ENCODE measurements around the gene APOA5. TPM values are rescaled to one million over a fixed set of nuclear protein-coding genes. Genes with fewer than 3 reads are reported as not detected.

APOA5 gene
- total and polyA plus RNA-seq, 2 of the 13 experiments (the other 11 are each of a cell fraction or from before 2014, with no cell fraction given), result 44.0 to 49.1 TPM

DNA sequence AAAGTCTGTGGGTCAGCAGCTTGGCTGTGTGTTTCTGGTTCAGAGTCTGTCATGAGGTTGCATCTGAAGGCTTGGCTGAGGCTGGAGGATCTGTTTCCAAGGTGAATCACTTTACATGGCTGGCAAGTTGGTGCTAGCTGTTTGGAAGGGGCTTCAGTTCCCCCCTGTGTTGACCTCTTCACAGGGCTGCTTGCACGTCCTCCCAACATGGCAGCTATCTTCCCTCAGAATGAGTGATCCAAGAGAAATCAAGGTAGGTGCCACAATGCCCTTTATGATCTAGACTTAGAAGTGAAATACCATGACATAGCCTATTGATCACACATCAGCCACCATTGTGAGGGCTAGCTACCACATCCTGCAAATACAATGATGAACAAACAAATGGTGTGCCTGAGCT, 21.5 kb upstream of the APOA5 start:
- ATAC-seq (no peak), DNase-seq (ENCODE audit: low spot score) (no peak), FAIRE-seq (no peak)
- in situ Hi-C loops (cut with HindIII; ENCODE audit: extremely low pct_ligation_motif_present, low pct_unique_long_range_greater_than_20kb), result no loop called here
- peak overlapping the region; percentile 55 for H3K4me2 ChIP-seq (ENCODE audit: low read depth, low read length)
- ChIA-PET POLR2A (interaction anchor here (2.6 to 4.5 kb wide), 4 partner anchors 13 to 24 kb away, joined by 35 to 105 read pairs (median 45); partner anchors contain the start of genes APOA1, APOA4, APOA5 and APOC3), CTCF (ENCODE audit: low intra/inter-chr PET ratio, low total read pairs) (no interaction called here)
- intact Hi-C loops (cut with micrococcal nuclease; ENCODE audit: unreplicated experiment), result no loop called here
- H3K27me3 ChIP-seq (ENCODE audit: control insufficient read depth in 1 of 2, insufficient read depth in 2 of 2, low read length in 2 of 2), result no peaks in the 10 kb centered on the region
- TF ChIP-seq ZFP36L2 (CRISPR knock-in tag; IDR thresholded peaks at IDR 0.05) (no peak), ZNF501 (CRISPR knock-in tag; IDR thresholded peaks at IDR 0.05) (no peak), NR3C1 (CRISPR knock-in tag; IDR thresholded peaks at IDR 0.05) (no peak), ZNF589 (CRISPR knock-in tag; conservative IDR thresholded peaks at IDR 0.05) (no peak), ZFP36L1 (CRISPR knock-in tag; IDR thresholded peaks at IDR 0.05) (no peak), ZNF766 (CRISPR knock-in tag; IDR thresholded peaks at IDR 0.05; ENCODE audit: borderline replicate concordance) (no peak), CREB1 (IDR thresholded peaks at IDR 0.05) (no peak), CREB1 (CRISPR knock-in tag; IDR thresholded peaks at IDR 0.05) (no peak), ZNF253 (CRISPR knock-in tag; IDR thresholded peaks at IDR 0.05; ENCODE audit: borderline replicate concordance) (no peak), SIX4 (CRISPR knock-in tag; IDR thresholded peaks at IDR 0.05) (no peak), FOXK2 (IDR thresholded peaks at IDR 0.05) (no peak), FLYWCH1 (CRISPR knock-in tag; IDR thresholded peaks at IDR 0.05) (no peak), ZNF3 (CRISPR knock-in tag; IDR thresholded peaks at IDR 0.05) (no peak), ZFY (CRISPR knock-in tag; IDR thresholded peaks at IDR 0.05) (no peak)
- TF ChIP-seq, protein P1, sequence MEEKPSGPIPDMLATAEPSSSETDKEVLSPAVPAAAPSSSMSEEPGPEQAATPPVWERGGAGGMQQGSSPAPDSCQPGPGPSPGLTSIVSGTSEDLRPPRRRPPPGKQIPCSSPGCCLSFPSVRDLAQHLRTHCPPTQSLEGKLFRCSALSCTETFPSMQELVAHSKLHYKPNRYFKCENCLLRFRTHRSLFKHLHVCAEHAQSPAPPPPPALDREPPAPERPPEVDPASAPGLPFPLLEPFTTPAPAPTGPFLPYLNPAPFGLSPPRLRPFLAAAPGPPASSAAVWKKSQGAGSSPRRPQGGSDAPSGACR (CRISPR knock-in tag; IDR thresholded peaks at IDR 0.05), result no peak
- H3K4me3 ChIP-seq (replicated peaks in 1 of 3; ENCODE audit: insufficient read depth in 1 of 3, low read depth in 2 of 3, low read length in 3 of 3), result no peak overlapping the region
- no TSS peak for BruUV-seq (replicated peaks)
- H3K79me2 ChIP-seq (ENCODE audit: insufficient read depth, low read length), result no peaks in the 10 kb centered on the region
- H4K20me1 ChIP-seq (ENCODE audit: insufficient read depth, low read length), result no peaks in the 10 kb centered on the region
- H3K27ac ChIP-seq (ENCODE audit: extremely low read length, insufficient read depth, low read length), result peak overlapping the region; percentile 70
- no peaks in the 10 kb centered on the region for H3K36me3 ChIP-seq (replicated peaks in 1 of 2; ENCODE audit: control insufficient read depth in 1 of 2, insufficient read depth in 2 of 2, low read length in 2 of 2)
- H3K9me3 ChIP-seq (ENCODE audit: low read length), result no peaks in the 10 kb centered on the region
- WGBS (ENCODE audit: low lambda C conversion rate), result 100% methylated on average over 1 of the region's 1 CpG
- peaks cover 89% of the 10 kb centered on the region for H3K4me1 ChIP-seq (ENCODE audit: insufficient read depth, low read length)
- H3K9ac ChIP-seq (ENCODE audit: insufficient read depth, low read depth, low read length), result no peak overlapping the region; the same call in 1 of the 2 replicates
- H2AFZ ChIP-seq (ENCODE audit: low read length), result no peak overlapping the region

Measured in HepG2 (cell line).